ENCODE results near the gene LBR. TPM values are rescaled to one million over a fixed set of nuclear protein-coding genes. Genes with fewer than 3 reads are reported as not detected.

The LBR gene
- total and polyA plus RNA-seq, 2 experiments from 2014 or later: 29.6 to 54.2 TPM

- peaks cover 39% of the 10 kb centered on the region for H4K20me1 ChIP-seq (ENCODE audit: insufficient read depth, poor library complexity, severe bottlenecking)
- no peak for DNase-seq (ENCODE audit: low spot score)
- no peak overlapping the region for H3K4me3 ChIP-seq
- H3K4me2 ChIP-seq: peak overlapping the region; percentile 38
- no peaks in the 10 kb centered on the region for H3K36me3 ChIP-seq (replicated peaks; ENCODE audit: insufficient read depth, low read depth)
- TF ChIP-seq EZH2phosphoT487 (IDR thresholded peaks at IDR 0.05; ENCODE audit: low read depth, severe bottlenecking, unreplicated experiment) (no peak), CTCF (IDR thresholded peaks at IDR 0.05; ENCODE audit: poor library complexity) (no peak), EZH2 (IDR thresholded peaks at IDR 0.05; ENCODE audit: borderline replicate concordance) (no peak)
- H3K4me1 ChIP-seq (ENCODE audit: insufficient read depth): peaks cover 53% of the 10 kb centered on the region
- H2AFZ ChIP-seq: no peak overlapping the region
- H3K27me3 ChIP-seq: no peaks in the 10 kb centered on the region
- no peak overlapping the region for H3K27ac ChIP-seq
- H3K9me3 ChIP-seq (ENCODE audit: low read depth): no peaks in the 10 kb centered on the region
- no peaks in the 10 kb centered on the region for H3K9me2 ChIP-seq (replicated peaks; ENCODE audit: insufficient read depth)
- peaks cover 84% of the 10 kb centered on the region for H3K79me2 ChIP-seq
- WGBS (ENCODE audit: low lambda C conversion rate, missing lambda C conversion rate): 61% methylated on average over 2 of the region's 2 CpGs
These were observed 4.4 kb downstream of the LBR start for GRCh38 chr1:225423518-225423855.

- H3K9me2 ChIP-seq (replicated peaks; ENCODE audit: insufficient read depth): no peaks in the 10 kb centered on the region
- no peaks in the 10 kb centered on the region for H3K36me3 ChIP-seq (replicated peaks; ENCODE audit: insufficient read depth, low read depth)
- peak overlapping the region; percentile 18 for H3K4me2 ChIP-seq
- no peak for DNase-seq (ENCODE audit: low spot score)
- no peaks in the 10 kb centered on the region for H3K9me3 ChIP-seq (ENCODE audit: low read depth)
- no peaks in the 10 kb centered on the region for H3K27me3 ChIP-seq
- 52% methylated on average over 7 of the region's 7 CpGs for WGBS (ENCODE audit: low lambda C conversion rate, missing lambda C conversion rate)
- H3K79me2 ChIP-seq: peaks cover 88% of the 10 kb centered on the region
- no peak for TF ChIP-seq EZH2phosphoT487 (IDR thresholded peaks at IDR 0.05; ENCODE audit: low read depth, severe bottlenecking, unreplicated experiment)
- no peak for TF ChIP-seq CTCF (IDR thresholded peaks at IDR 0.05; ENCODE audit: poor library complexity)
- TF ChIP-seq EZH2 (IDR thresholded peaks at IDR 0.05; ENCODE audit: borderline replicate concordance): no peak
- peaks cover 39% of the 10 kb centered on the region for H4K20me1 ChIP-seq (ENCODE audit: insufficient read depth, poor library complexity, severe bottlenecking)
- H3K27ac ChIP-seq: no peak overlapping the region
- H2AFZ ChIP-seq: no peak overlapping the region
- H3K4me1 ChIP-seq (ENCODE audit: insufficient read depth): peaks cover 59% of the 10 kb centered on the region
- H3K4me3 ChIP-seq: no peak overlapping the region
These were observed 4.9 kb downstream of the LBR start for GRCh38 chr1:225422795-225423517.

- Histone ChIP-seq H3K36me3 (replicated peaks; ENCODE audit: insufficient read depth, low read depth) (no peaks in the 10 kb centered on the region), H3K79me2 (peaks cover 92% of the 10 kb centered on the region), H2AFZ (no peak overlapping the region), H3K4me2 (peak overlapping the region; percentile 18), H3K27me3 (no peaks in the 10 kb centered on the region), H3K4me3 (no peak overlapping the region), H3K9me3 (ENCODE audit: low read depth) (no peaks in the 10 kb centered on the region), H3K27ac (no peak overlapping the region), H3K4me1 (ENCODE audit: insufficient read depth) (peaks cover 63% of the 10 kb centered on the region), H4K20me1 (ENCODE audit: insufficient read depth, poor library complexity, severe bottlenecking) (peaks cover 39% of the 10 kb centered on the region), H3K9me2 (replicated peaks; ENCODE audit: insufficient read depth) (no peaks in the 10 kb centered on the region)
- TF ChIP-seq EZH2phosphoT487 (IDR thresholded peaks at IDR 0.05; ENCODE audit: low read depth, severe bottlenecking, unreplicated experiment): no peak
- no peak for TF ChIP-seq CTCF (IDR thresholded peaks at IDR 0.05; ENCODE audit: poor library complexity)
- TF ChIP-seq EZH2 (IDR thresholded peaks at IDR 0.05; ENCODE audit: borderline replicate concordance): no peak
- DNase-seq (ENCODE audit: low spot score): no peak
- WGBS (ENCODE audit: low lambda C conversion rate, missing lambda C conversion rate): 86% methylated on average over 14 of the region's 14 CpGs
These were observed 5.7 kb downstream of the LBR start for GRCh38 chr1:225422031-225422605.

All from hepatocyte (in vitro differentiated cells).